PC-9 (cell line): Measurements from ENCODE around the gene IL4R.

Experiments
- EZH2 ChIP-seq: fragments of 200-600 bp; sonication (generic); IDR thresholded peaks from 2 replicates; pipeline ENCODE4 v1.8.0; 2017; ENCODE audit warnings: antibody characterized with exemption, low read depth
- TF ChIP-seq, protein P1 (sequence below): fragments of 200-600 bp; sonication (generic); conservative IDR thresholded peaks from 2 replicates; pipeline ENCODE4 v1.6.1; 2017; ENCODE audit warnings: mixed run types, antibody characterized with exemption, mild to moderate bottlenecking, moderate library complexity

DNA sequence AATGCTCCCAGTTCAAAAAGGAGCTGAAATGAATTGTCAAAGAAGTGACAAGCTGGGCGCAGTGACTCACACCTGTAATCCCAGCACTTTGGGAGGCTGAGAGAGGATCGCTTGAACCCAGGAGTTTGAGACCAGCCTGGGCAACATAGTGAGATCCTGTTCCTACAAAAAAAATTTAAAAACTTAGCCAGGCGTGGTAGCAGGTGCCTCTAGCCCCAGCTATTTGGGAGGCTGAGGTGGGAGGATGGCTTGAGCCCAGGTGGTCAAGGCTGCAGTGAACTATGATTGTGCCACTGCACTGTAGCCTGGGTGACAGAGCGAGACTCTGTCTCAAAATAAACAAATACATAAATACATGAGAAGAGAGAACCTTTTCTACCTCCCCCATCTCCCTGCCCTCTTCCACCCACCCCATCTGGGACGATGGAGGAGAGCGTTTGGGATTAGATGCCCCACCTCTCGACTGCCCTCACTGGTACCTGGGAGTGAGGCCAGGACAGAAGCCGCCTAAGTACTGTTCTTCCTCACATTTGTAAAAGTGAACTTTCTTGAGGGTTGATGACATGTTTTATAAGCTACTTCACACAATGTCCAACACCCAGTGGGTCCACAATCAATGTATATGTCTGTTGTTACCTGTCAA lies 2.4 kb downstream of the IL4R start:
- TF ChIP-seq, protein P1, sequence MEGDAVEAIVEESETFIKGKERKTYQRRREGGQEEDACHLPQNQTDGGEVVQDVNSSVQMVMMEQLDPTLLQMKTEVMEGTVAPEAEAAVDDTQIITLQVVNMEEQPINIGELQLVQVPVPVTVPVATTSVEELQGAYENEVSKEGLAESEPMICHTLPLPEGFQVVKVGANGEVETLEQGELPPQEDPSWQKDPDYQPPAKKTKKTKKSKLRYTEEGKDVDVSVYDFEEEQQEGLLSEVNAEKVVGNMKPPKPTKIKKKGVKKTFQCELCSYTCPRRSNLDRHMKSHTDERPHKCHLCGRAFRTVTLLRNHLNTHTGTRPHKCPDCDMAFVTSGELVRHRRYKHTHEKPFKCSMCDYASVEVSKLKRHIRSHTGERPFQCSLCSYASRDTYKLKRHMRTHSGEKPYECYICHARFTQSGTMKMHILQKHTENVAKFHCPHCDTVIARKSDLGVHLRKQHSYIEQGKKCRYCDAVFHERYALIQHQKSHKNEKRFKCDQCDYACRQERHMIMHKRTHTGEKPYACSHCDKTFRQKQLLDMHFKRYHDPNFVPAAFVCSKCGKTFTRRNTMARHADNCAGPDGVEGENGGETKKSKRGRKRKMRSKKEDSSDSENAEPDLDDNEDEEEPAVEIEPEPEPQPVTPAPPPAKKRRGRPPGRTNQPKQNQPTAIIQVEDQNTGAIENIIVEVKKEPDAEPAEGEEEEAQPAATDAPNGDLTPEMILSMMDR: no peak
- TF ChIP-seq EZH2: no peak
